ENCODE data around the gene SPRYD3. TPM values are rescaled to one million over a fixed set of nuclear protein-coding genes. Genes with fewer than 3 reads are reported as not detected.

The SPRYD3 gene
- total RNA-seq, 4 donors from 2014 or later, result 15.9 to 75.5 (median 28.9) TPM

- intact Hi-C loops (cut with DNase I; ENCODE audit: low total_unique reads), result no loop called here
- no peak overlapping the region for H3K27ac ChIP-seq
Measured at GRCh38 chr12:53091756-53092155, 12.6 kb upstream of the SPRYD3 start.

GRCh38 chr12:53090554-53090953 is 11.4 kb upstream of the SPRYD3 start:
- no peak overlapping the region for H3K4me3 ChIP-seq
- no peaks in the 10 kb centered on the region for H3K4me1 ChIP-seq
- H3K9me3 ChIP-seq, result no peaks in the 10 kb centered on the region
- no peak overlapping the region for H3K27ac ChIP-seq
- intact Hi-C loops (cut with DNase I; ENCODE audit: low total_unique reads), result no loop called here
- TF ChIP-seq POLR2A (IDR thresholded peaks at IDR 0.05) (no peak), CTCF (IDR thresholded peaks at IDR 0.05) (no peak)
- DNase-seq, result no peak
- no peaks in the 10 kb centered on the region for H3K27me3 ChIP-seq
- H3K36me3 ChIP-seq, result no peaks in the 10 kb centered on the region

More at GRCh38 chr12:53091756-53092155, 12.6 kb upstream of the SPRYD3 start:
- Histone ChIP-seq H3K27me3 (no peaks in the 10 kb centered on the region), H3K4me1 (peaks cover 0 to 2% of the 10 kb centered on the region in 2 donors), H3K36me3 (no peaks in the 10 kb centered on the region), H3K9me3 (no peaks in the 10 kb centered on the region), H3K4me3 (no peak overlapping the region)
- no peak for DNase-seq
- TF ChIP-seq POLR2A (IDR thresholded peaks at IDR 0.05) (no peak), CTCF (IDR thresholded peaks at IDR 0.05) (no peak)

- Histone ChIP-seq H3K4me1 (no peaks in the 10 kb centered on the region), H3K27ac (no peak overlapping the region), H3K36me3 (no peaks in the 10 kb centered on the region), H3K4me3 (no peak overlapping the region), H3K9me3 (no peaks in the 10 kb centered on the region), H3K27me3 (no peaks in the 10 kb centered on the region)
- intact Hi-C loops (cut with DNase I; ENCODE audit: low total_unique reads), result no loop called here
- DNase-seq, result no peak
- no peak for TF ChIP-seq CTCF (IDR thresholded peaks at IDR 0.05)
- no peak for TF ChIP-seq POLR2A (IDR thresholded peaks at IDR 0.05)
Measured at GRCh38 chr12:53090105-53090504, 10.9 kb upstream of the SPRYD3 start.

- no peak for DNase-seq
- no peaks in the 10 kb centered on the region for H3K9me3 ChIP-seq
- no peaks in the 10 kb centered on the region for H3K36me3 ChIP-seq
- H3K27ac ChIP-seq, result no peak overlapping the region
- no peak for TF ChIP-seq CTCF (IDR thresholded peaks at IDR 0.05)
- TF ChIP-seq POLR2A (IDR thresholded peaks at IDR 0.05), result no peak
- no peaks in the 10 kb centered on the region for H3K27me3 ChIP-seq
- intact Hi-C loops (cut with DNase I; ENCODE audit: low total_unique reads), result no loop called here
- H3K4me1 ChIP-seq, result no peaks in the 10 kb centered on the region
- H3K4me3 ChIP-seq, result no peak overlapping the region
Measured at GRCh38 chr12:53086361-53086760, 7.2 kb upstream of the SPRYD3 start.

- Histone ChIP-seq H3K36me3 (no peaks in the 10 kb centered on the region), H3K4me3 (no peak overlapping the region), H3K27ac (no peak overlapping the region), H3K9me3 (no peaks in the 10 kb centered on the region), H3K27me3 (no peaks in the 10 kb centered on the region), H3K4me1 (peaks cover 0 to 3% of the 10 kb centered on the region in 2 donors)
- intact Hi-C loops (cut with DNase I; ENCODE audit: low total_unique reads), result no loop called here
- no peak for DNase-seq
- no peak for TF ChIP-seq CTCF (IDR thresholded peaks at IDR 0.05)
- no peak for TF ChIP-seq POLR2A (IDR thresholded peaks at IDR 0.05)
Measured at GRCh38 chr12:53082637-53083175, 3.5 kb upstream of the SPRYD3 start.

Data from uterus (tissue), 4 donors.